ENCODE measurements around the gene OSBPL10.

- TF ChIP-seq CTCF (IDR thresholded peaks at IDR 0.05; ENCODE audit: low read depth, low read length) (no peak), EZH2phosphoT487 (IDR thresholded peaks at IDR 0.05; ENCODE audit: low read depth) (no peak)
These were observed 256.9 kb downstream of the OSBPL10 start for GRCh38 chr3:31724116-31724515.
